Mesodermal cell (in vitro differentiated cells): ENCODE data around the gene PIP4P1.

ENCODE experiments used
- H3K27ac ChIP-seq: 2 replicates; pipeline ENCODE4 v1.7.0; 2013; ENCODE audit warnings: mild to moderate bottlenecking, low read depth, low read length, moderate library complexity; ENCODE audit not compliant: severe bottlenecking
- H3K36me3 ChIP-seq: 2 replicates; pipeline ENCODE4 v1.7.1; 2013; ENCODE audit warnings: mild to moderate bottlenecking, low read length, moderate library complexity; ENCODE audit not compliant: control insufficient read depth, insufficient read depth
- H3K4me1 ChIP-seq: one replicate; pipeline ENCODE4 v1.7.1; 2013; ENCODE audit warnings: mild to moderate bottlenecking, low read length; ENCODE audit not compliant: insufficient read depth, control insufficient read depth, poor library complexity, severe bottlenecking
- H3K4me3 ChIP-seq: 2 replicates; pipeline ENCODE4 v1.7.0; 2013; ENCODE audit warnings: low read length, control low read depth, mild to moderate bottlenecking; ENCODE audit not compliant: insufficient read depth, poor library complexity, severe bottlenecking; ENCODE audit errors: extremely low read depth
- H3K9me3 ChIP-seq: 2 replicates; pipeline ENCODE4 v1.7.1; 2013; ENCODE audit warnings: mild to moderate bottlenecking, low read length, moderate library complexity; ENCODE audit not compliant: control insufficient read depth
- WGBS, 2 experiments: methylation state at CpG; one replicate each; pipeline ENCODE4 v1.1.5; 2013; ENCODE audit warnings: missing lambda C conversion rate in 2 of 2; ENCODE audit not compliant: insufficient coverage in 2 of 2; 5-methylcytosine and 5-hydroxymethylcytosine counted together

The PIP4P1 gene

GRCh38 chr14:20494935-20495766 is 33.9 kb upstream of the PIP4P1 start:
- no peak overlapping the region for H3K4me3 ChIP-seq
- no peaks in the 10 kb centered on the region for H3K9me3 ChIP-seq
- WGBS, 2 experiments: 87 to 88% methylated on average over 8 of the region's 8 CpGs
- H3K36me3 ChIP-seq: no peaks in the 10 kb centered on the region
- H3K27ac ChIP-seq: no peak overlapping the region
- peaks cover 3% of the 10 kb centered on the region for H3K4me1 ChIP-seq

- H3K9me3 ChIP-seq: no peaks in the 10 kb centered on the region
- no CpG with 5 or more reads among the region's 2 CpGs for WGBS, 2 experiments
- no peak overlapping the region for H3K4me3 ChIP-seq
- H3K4me1 ChIP-seq: peaks cover 3% of the 10 kb centered on the region
- no peaks in the 10 kb centered on the region for H3K36me3 ChIP-seq
- H3K27ac ChIP-seq: no peak overlapping the region
Observed at GRCh38 chr14:20493634-20494033, 32.4 kb upstream of the PIP4P1 start.

GRCh38 chr14:20492486-20492885 is 31.3 kb upstream of the PIP4P1 start:
- no peaks in the 10 kb centered on the region for H3K36me3 ChIP-seq
- no peaks in the 10 kb centered on the region for H3K9me3 ChIP-seq
- no peak overlapping the region for H3K4me3 ChIP-seq
- no peak overlapping the region for H3K27ac ChIP-seq
- 93 to 100% methylated on average over 3 to 4 of the region's 4 CpGs for WGBS, 2 experiments
- peaks cover 3% of the 10 kb centered on the region for H3K4me1 ChIP-seq

- 67 to 71% methylated on average over 3 to 4 of the region's 6 CpGs for WGBS, 2 experiments
- Histone ChIP-seq H3K4me3 (no peak overlapping the region), H3K27ac (no peak overlapping the region), H3K36me3 (no peaks in the 10 kb centered on the region), H3K4me1 (peaks cover 3% of the 10 kb centered on the region), H3K9me3 (no peaks in the 10 kb centered on the region)
Observed at GRCh38 chr14:20490563-20490962, 29.3 kb upstream of the PIP4P1 start.

- peaks cover 3% of the 10 kb centered on the region for H3K4me1 ChIP-seq
- H3K4me3 ChIP-seq: no peak overlapping the region
- no peaks in the 10 kb centered on the region for H3K36me3 ChIP-seq
- H3K27ac ChIP-seq: no peak overlapping the region
- 42 to 45% methylated on average over 4 of the region's 6 CpGs for WGBS, 2 experiments
- no peaks in the 10 kb centered on the region for H3K9me3 ChIP-seq
Observed at GRCh38 chr14:20489093-20489994, 28.1 kb upstream of the PIP4P1 start.

- H3K9me3 ChIP-seq: no peaks in the 10 kb centered on the region
- no peaks in the 10 kb centered on the region for H3K36me3 ChIP-seq
- peaks cover 6% of the 10 kb centered on the region for H3K4me1 ChIP-seq
- no peak overlapping the region for H3K4me3 ChIP-seq
- H3K27ac ChIP-seq: no peak overlapping the region
Observed at GRCh38 chr14:20487396-20487725, 26.1 kb upstream of the PIP4P1 start.

GRCh38 chr14:20486684-20487395 is 25.6 kb upstream of the PIP4P1 start:
- Histone ChIP-seq H3K36me3 (no peaks in the 10 kb centered on the region), H3K4me3 (no peak overlapping the region), H3K4me1 (peaks cover 6% of the 10 kb centered on the region), H3K27ac (no peak overlapping the region), H3K9me3 (no peaks in the 10 kb centered on the region)
- WGBS, 2 experiments: 84 to 92% methylated on average over 8 of the region's 8 CpGs

- H3K27ac ChIP-seq: no peak overlapping the region
- no peaks in the 10 kb centered on the region for H3K36me3 ChIP-seq
- 62 to 64% methylated on average over 5 to 7 of the region's 7 CpGs for WGBS, 2 experiments
- no peaks in the 10 kb centered on the region for H3K9me3 ChIP-seq
- H3K4me1 ChIP-seq: peaks cover 6% of the 10 kb centered on the region
- H3K4me3 ChIP-seq: no peak overlapping the region
Observed at GRCh38 chr14:20485900-20486299, 24.7 kb upstream of the PIP4P1 start.

GRCh38 chr14:20482382-20482781 is 21.1 kb upstream of the PIP4P1 start:
- Histone ChIP-seq H3K36me3 (peaks cover 13% of the 10 kb centered on the region), H3K27ac (no peak overlapping the region), H3K4me1 (peaks cover 6% of the 10 kb centered on the region), H3K9me3 (no peaks in the 10 kb centered on the region), H3K4me3 (no peak overlapping the region)
- WGBS, 2 experiments: 87 to 100% methylated on average over 3 of the region's 5 CpGs

GRCh38 chr14:20478894-20479293 is 17.7 kb upstream of the PIP4P1 start:
- no peak overlapping the region for H3K4me3 ChIP-seq
- WGBS, 2 experiments: 80 to 100% methylated on average over 1 of the region's 2 CpGs
- no peaks in the 10 kb centered on the region for H3K9me3 ChIP-seq
- H3K36me3 ChIP-seq: peaks cover 47% of the 10 kb centered on the region
- H3K27ac ChIP-seq: no peak overlapping the region
- H3K4me1 ChIP-seq: peaks cover 18% of the 10 kb centered on the region
